ENCODE measurements around the gene NRXN3.

NRXN3 gene

DNA sequence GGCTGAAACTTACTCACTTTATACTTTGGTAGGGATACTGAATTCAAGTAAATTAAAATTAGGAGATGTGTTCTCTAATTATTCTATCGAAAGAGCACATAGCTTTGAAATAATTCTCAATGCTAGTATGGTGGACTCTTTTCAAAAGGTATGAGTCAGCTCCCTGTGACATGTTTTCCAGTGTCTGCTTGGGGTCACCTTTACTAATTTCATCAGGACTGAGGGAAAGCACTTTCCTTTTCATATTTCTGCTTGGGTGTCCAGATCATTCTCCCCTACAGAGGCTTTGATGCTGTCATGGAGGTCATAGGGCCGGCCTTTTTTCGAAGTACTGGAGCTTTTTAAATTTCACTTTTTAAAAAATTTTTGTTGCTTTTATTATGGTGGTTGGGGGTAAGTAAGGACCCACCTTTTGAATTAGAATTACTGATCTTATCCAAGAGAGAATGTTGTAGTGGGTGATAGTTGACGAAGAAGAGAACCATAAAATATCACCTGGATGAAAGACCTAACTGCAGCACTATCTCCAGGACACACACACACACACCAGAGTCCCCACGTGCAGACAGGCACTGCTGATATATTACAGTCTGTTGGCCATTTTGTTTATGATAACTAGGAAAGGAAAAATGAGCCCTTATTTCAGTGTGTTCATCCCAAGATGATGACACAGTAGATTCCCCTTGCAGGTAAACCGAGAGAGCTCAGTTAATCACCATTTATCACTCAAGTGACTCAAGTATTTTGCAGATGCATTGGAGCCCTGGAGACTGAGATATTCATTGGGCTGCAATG is 1482.5 kb downstream of the NRXN3 start:
- Histone ChIP-seq H3K36me3 (replicated peaks) (no peaks in the 10 kb centered on the region), H3K4me1 (no peaks in the 10 kb centered on the region), H3K4me3 (no peak overlapping the region), H3K9me3 (no peaks in the 10 kb centered on the region), H3K27me3 (ENCODE audit: low read depth) (no peaks in the 10 kb centered on the region)
- DNase-seq (ENCODE audit: low spot score in 2 of 2): no peak
- in situ Hi-C loops (cut with MboI; ENCODE audit: low sequenced_read_pairs): no loop called here

DNA sequence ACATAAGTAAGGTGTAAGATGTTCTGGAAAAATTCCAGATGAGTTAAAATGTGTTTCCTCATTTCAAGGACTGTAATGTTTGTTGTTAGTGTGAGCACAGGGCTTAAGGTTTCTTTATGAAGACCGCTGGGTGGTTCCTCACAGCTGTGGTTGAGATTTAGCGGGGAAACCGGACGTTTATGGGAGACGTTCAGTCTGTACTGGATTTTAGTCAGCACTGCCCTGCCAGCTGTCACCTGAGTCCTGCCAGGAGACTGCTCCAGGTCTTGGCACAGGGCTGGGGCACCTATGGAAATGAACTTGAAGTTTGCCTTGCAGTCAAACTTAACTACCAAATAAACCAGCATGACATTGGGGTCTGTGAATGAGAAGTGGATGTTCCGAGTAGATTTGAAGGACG is 1485.9 kb downstream of the NRXN3 start:
- H3K36me3 ChIP-seq (replicated peaks): no peaks in the 10 kb centered on the region
- H3K27me3 ChIP-seq (ENCODE audit: low read depth): no peaks in the 10 kb centered on the region
- in situ Hi-C loops (cut with MboI; ENCODE audit: low sequenced_read_pairs): no loop called here
- no peaks in the 10 kb centered on the region for H3K4me1 ChIP-seq
- H3K9me3 ChIP-seq: no peaks in the 10 kb centered on the region
- no peak overlapping the region for H3K4me3 ChIP-seq
- DNase-seq (ENCODE audit: low spot score in 2 of 2): no peak

DNA sequence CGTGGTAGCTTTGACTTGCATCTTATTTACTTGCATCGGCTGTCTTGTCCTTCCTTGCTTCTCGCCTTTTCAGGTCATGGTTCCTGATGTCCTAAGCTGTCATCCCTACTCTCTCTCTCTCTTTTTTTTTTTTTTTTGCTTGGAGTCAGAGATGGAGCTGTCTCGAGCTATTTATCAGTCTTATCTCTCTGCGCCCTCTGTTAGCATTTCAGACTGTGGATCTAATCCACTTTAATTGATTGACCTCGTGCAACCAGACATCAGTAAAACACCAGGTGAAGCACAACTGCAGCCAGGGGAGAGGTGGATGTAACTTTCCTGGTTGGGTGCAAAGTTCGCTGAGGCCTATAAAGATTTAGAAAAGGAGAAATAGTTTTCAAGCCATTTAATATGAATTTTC is 1486.3 kb downstream of the NRXN3 start:
- Histone ChIP-seq H3K9me3 (no peaks in the 10 kb centered on the region), H3K36me3 (replicated peaks) (no peaks in the 10 kb centered on the region), H3K4me3 (no peak overlapping the region), H3K27me3 (ENCODE audit: low read depth) (no peaks in the 10 kb centered on the region), H3K4me1 (no peaks in the 10 kb centered on the region)
- in situ Hi-C loops (cut with MboI; ENCODE audit: low sequenced_read_pairs): no loop called here
- no peak for DNase-seq (ENCODE audit: low spot score in 2 of 2)

DNA sequence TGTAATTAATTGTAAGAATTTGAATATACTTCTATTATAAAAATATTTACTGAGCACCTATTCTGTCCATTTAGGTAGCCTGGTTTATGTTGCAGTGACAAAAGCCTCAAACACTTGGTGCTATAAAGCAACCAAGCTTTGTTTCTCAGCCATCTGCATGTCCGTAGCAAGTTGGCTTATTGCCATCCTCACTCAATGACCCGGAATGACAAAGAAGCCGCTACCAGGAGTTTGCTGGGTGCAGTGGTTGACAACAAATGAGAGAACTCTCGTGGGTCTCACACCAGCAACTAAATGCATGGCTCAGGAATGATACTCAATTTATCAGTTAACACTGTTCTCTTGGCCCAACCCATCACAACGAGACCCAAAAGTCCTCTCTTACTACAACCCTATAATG is 1488.0 kb downstream of the NRXN3 start:
- Histone ChIP-seq H3K27me3 (ENCODE audit: low read depth) (no peaks in the 10 kb centered on the region), H3K9me3 (no peaks in the 10 kb centered on the region), H3K4me1 (no peaks in the 10 kb centered on the region), H3K36me3 (replicated peaks) (no peaks in the 10 kb centered on the region), H3K4me3 (no peak overlapping the region)
- no peak for DNase-seq (ENCODE audit: low spot score in 2 of 2)
- in situ Hi-C loops (cut with MboI; ENCODE audit: low sequenced_read_pairs): no loop called here

DNA sequence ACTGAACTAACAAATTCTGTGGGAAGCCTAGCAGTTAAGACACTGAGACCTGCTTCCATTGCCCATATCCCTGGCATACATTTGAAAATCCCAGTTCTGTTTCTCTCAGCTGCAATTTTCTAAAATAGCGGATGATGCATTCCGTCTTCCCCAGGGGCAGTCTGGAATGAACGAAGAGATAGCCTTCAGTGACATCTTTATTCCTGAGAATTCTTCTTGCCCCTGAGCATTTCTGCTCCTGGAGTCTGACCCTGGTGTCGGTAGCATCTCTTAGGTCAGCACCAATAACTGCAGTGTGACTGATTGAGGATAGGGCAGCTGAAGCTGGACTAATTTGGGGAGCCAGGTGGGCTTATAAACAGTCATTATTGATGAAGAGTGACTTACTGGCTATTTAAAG is 1488.6 kb downstream of the NRXN3 start:
- no peak for DNase-seq (ENCODE audit: low spot score in 2 of 2)
- Histone ChIP-seq H3K27me3 (ENCODE audit: low read depth) (no peaks in the 10 kb centered on the region), H3K36me3 (replicated peaks) (no peaks in the 10 kb centered on the region), H3K4me1 (no peaks in the 10 kb centered on the region), H3K9me3 (no peaks in the 10 kb centered on the region), H3K4me3 (no peak overlapping the region)
- in situ Hi-C loops (cut with MboI; ENCODE audit: low sequenced_read_pairs): no loop called here

DNA sequence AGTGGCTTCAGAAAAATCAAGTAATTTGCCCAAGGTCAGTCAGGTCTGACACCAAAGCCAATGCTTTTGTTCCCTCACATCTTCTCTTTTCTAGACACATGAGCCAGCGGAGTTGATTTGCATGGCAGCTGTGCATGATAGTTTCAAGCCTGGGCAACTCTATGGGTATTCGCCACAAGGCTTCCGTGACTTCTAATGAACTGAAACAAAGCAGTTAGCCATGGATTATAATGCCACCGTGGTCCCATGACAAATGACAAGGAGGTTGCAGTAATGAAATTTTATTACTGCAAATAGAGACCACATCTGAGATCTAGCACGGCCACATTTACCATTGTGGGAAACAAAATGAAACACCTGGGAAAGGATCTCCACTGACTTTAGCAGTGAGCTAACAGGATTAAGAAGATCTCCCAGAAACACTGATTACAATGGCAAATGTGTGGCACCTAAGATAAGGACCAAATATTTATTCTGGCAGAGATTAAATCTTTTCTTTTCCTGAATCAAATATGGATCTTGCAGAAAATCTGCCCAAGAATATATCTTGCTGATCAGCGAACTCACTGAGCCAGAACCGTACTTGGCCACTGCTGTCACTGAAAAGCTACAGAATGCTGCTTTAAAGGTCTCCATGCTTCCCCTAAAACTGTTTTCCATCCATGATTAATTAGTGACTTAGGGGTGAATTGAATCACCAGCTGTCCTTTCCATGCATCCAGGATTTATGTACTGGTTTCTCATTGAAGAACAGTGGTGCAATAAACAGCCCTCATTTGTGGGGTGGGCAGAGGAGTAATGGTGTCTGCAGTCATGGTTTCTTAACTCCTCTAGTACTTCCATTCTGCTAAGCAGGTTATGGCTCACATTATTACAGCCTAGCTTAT is 1490.1 kb downstream of the NRXN3 start:
- DNase-seq (ENCODE audit: low spot score in 2 of 2): no peak
- Histone ChIP-seq H3K9me3 (no peaks in the 10 kb centered on the region), H3K27me3 (ENCODE audit: low read depth) (no peaks in the 10 kb centered on the region), H3K4me3 (no peak overlapping the region), H3K36me3 (replicated peaks) (no peaks in the 10 kb centered on the region), H3K4me1 (no peaks in the 10 kb centered on the region)
- in situ Hi-C loops (cut with MboI; ENCODE audit: low sequenced_read_pairs): no loop called here

DNA sequence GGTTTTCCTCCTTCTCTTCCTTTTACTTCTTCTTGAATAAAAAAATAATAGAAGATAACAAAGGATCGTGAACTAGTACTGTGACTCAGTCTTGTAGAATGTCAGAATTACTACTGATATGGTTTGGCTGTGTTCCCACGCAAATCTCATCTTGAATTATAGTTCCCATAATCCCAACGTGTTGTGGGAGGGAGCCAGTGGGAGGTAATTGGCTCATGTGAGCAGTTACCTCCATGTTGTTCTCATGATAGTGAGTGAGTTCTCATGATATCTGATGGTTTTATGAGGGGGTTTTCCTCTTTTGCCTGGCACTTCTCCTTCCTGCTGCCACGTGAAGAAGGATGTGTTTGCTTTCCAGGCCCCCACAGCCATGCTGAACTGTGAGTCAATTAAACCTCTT is 1491.6 kb downstream of the NRXN3 start:
- DNase-seq (ENCODE audit: low spot score in 2 of 2): no peak
- Histone ChIP-seq H3K36me3 (replicated peaks) (no peaks in the 10 kb centered on the region), H3K27me3 (ENCODE audit: low read depth) (no peaks in the 10 kb centered on the region), H3K9me3 (no peaks in the 10 kb centered on the region), H3K4me1 (no peaks in the 10 kb centered on the region), H3K4me3 (no peak overlapping the region)
- in situ Hi-C loops (cut with MboI; ENCODE audit: low sequenced_read_pairs): no loop called here

DNA sequence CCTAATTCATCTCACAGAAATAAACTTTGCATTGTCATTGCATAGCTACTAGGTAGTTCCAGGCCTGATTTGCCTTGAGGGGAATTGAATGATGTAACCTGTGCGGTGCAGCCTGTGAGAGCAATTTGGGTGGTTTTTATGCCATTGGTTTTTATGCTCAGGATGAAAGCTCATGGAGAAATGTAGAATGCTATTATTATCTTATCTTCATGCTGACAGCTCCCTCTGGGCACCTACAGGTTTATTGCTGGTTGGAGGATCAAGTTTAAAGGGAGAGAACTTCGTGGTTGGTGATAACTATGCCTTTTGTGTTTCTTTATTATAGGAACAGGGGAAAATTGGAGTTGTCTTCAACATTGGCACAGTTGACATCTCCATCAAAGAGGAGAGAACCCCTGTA is 1493.3 kb downstream of the NRXN3 start:
- no peaks in the 10 kb centered on the region for H3K36me3 ChIP-seq (replicated peaks)
- no peaks in the 10 kb centered on the region for H3K9me3 ChIP-seq
- no peaks in the 10 kb centered on the region for H3K27me3 ChIP-seq (ENCODE audit: low read depth)
- in situ Hi-C loops (cut with MboI; ENCODE audit: low sequenced_read_pairs): no loop called here
- H3K4me1 ChIP-seq: no peaks in the 10 kb centered on the region
- no peak overlapping the region for H3K4me3 ChIP-seq
- no peak for DNase-seq (ENCODE audit: low spot score in 2 of 2)

DNA sequence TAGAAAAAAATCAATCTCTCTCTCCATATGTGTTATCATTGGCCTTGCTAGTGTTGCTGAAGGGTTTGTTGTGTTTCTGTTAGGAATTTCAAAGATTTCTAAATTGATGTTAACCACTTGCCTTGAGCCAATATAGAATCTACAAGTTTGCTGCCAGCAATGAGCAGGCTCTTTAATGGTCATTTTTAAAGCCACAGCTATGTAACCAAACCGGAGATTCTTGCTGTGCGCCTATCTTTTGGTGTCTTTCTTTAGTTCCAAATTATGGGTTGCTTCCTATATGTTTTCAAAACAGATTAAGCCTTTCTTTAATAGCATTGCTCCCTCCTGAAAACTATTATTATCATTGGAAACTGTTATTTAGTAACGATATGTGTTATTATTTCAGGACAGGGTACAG is 1495.4 kb downstream of the NRXN3 start:
- Histone ChIP-seq H3K36me3 (replicated peaks) (no peaks in the 10 kb centered on the region), H3K4me3 (no peak overlapping the region), H3K4me1 (no peaks in the 10 kb centered on the region), H3K9me3 (no peaks in the 10 kb centered on the region), H3K27me3 (ENCODE audit: low read depth) (no peaks in the 10 kb centered on the region)
- in situ Hi-C loops (cut with MboI; ENCODE audit: low sequenced_read_pairs): no loop called here
- DNase-seq (ENCODE audit: low spot score in 2 of 2): no peak

DNA sequence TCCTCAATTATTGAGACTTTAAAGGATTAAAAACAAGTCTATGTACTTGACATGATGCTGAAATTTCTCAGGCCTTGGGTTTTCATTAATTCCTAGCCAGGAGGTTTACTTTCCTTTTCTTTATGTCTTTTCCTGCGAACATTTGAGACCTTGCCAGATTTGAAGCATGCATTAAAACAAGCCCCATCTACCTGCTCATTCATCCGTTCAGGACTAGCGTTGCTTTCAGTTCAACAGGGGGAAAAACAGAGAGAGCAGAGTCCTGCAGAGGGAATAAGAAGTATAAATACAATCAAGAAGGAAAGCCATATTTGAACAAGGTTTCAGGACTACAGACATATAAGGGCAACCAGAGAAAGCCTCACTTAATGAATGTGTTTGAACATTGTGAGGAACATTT is 1498.8 kb downstream of the NRXN3 start:
- DNase-seq (ENCODE audit: low spot score in 2 of 2): no peak
- no peaks in the 10 kb centered on the region for H3K4me1 ChIP-seq
- no peaks in the 10 kb centered on the region for H3K36me3 ChIP-seq (replicated peaks)
- no peaks in the 10 kb centered on the region for H3K27me3 ChIP-seq (ENCODE audit: low read depth)
- no peaks in the 10 kb centered on the region for H3K9me3 ChIP-seq
- H3K4me3 ChIP-seq: no peak overlapping the region
- in situ Hi-C loops (cut with MboI; ENCODE audit: low sequenced_read_pairs): no loop called here

DNA sequence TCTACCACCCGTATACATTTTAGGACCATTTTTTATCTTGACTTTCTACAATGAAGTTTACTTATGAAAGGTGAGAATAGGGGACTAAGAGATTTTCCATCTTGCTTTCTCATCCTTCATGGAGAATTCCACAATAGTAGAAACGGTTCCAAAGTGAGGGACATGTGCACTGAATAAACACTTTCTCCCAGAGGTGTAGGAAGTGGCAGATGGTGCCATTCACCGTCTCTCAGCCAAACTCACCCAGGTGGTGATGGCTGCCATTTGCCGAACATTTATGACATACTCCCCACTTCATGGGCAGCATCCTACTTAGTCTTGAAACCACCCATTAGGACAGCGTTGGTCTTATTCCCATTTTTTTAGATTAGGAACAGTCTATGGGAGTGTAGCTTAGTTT is 1500.6 kb downstream of the NRXN3 start:
- in situ Hi-C loops (cut with MboI; ENCODE audit: low sequenced_read_pairs): no loop called here
- Histone ChIP-seq H3K4me3 (no peak overlapping the region), H3K9me3 (no peaks in the 10 kb centered on the region), H3K27me3 (ENCODE audit: low read depth) (no peaks in the 10 kb centered on the region), H3K36me3 (replicated peaks) (no peaks in the 10 kb centered on the region), H3K4me1 (no peaks in the 10 kb centered on the region)
- no peak for DNase-seq (ENCODE audit: low spot score in 2 of 2)

DNA sequence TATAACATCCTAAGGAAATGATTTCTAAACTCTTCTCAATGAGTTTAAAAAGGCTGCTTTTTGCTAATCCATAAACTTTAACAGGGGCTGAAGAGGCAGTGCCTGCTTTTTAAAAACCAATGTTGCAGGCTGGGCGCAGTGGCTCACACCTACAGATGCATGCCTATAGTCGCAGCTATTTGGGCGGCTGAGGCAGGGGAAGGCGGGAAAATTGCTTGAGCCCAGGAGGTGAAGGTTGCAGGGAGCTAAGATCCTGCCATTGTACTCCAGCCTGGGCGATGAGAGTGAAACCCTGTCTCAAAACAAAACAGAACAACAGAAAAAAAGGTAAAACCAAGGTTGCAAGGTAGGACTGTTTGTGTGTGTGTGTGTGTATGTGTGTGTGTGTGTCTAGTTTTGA is 1509.9 kb downstream of the NRXN3 start:
- in situ Hi-C loops (cut with MboI; ENCODE audit: low sequenced_read_pairs): no loop called here
- H3K27me3 ChIP-seq (ENCODE audit: low read depth): no peaks in the 10 kb centered on the region
- DNase-seq (ENCODE audit: low spot score in 2 of 2): no peak
- no peak overlapping the region for H3K4me3 ChIP-seq
- no peaks in the 10 kb centered on the region for H3K36me3 ChIP-seq (replicated peaks)
- no peaks in the 10 kb centered on the region for H3K4me1 ChIP-seq
- H3K9me3 ChIP-seq: no peaks in the 10 kb centered on the region

DNA sequence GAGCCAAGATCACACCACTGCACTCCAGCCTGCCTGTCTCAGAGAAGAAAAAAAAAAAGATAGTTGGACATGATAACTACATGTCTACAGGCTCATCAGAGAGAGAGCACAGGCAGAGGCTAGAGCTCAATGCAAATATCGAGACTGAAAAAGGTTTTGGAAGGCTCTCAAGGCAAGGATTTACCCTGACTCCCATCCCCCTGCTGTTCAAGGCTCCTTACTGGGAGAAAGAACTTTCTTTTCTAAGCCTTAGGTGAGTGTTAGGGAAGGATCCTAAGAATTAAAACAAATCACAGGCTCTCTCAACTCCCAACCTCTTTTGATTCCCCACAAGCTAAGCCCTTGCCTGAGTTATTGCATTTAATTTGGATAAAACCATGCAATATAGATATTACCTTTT is 1516.0 kb downstream of the NRXN3 start:
- in situ Hi-C loops (cut with MboI; ENCODE audit: low sequenced_read_pairs): no loop called here
- Histone ChIP-seq H3K9me3 (no peaks in the 10 kb centered on the region), H3K4me3 (no peak overlapping the region), H3K36me3 (replicated peaks) (no peaks in the 10 kb centered on the region), H3K4me1 (no peaks in the 10 kb centered on the region), H3K27me3 (ENCODE audit: low read depth) (no peaks in the 10 kb centered on the region)
- DNase-seq (ENCODE audit: low spot score in 2 of 2): no peak

DNA sequence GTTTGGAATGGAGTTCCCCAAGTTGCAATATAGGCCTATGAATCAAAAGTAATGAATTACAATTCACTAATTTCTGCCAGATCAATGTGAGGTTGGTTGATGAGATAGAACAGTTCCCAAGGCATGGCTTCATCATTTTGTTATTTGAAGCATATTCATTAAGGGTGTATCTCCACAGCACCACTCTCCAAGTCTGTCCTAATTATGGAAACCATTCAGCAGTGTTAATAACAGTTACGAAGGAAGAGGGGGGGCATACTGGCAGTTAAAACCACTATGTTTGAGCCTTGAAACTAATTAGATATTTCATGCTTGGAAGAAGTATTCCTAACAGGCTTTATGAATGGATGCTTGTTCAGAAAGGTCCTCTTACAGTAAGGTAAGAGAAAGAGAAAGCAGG is 1520.8 kb downstream of the NRXN3 start:
- H3K27me3 ChIP-seq (ENCODE audit: low read depth): no peaks in the 10 kb centered on the region
- H3K36me3 ChIP-seq (replicated peaks): no peaks in the 10 kb centered on the region
- DNase-seq (ENCODE audit: low spot score in 2 of 2): no peak
- in situ Hi-C loops (cut with MboI; ENCODE audit: low sequenced_read_pairs): no loop called here
- no peaks in the 10 kb centered on the region for H3K9me3 ChIP-seq
- no peak overlapping the region for H3K4me3 ChIP-seq
- H3K4me1 ChIP-seq: no peaks in the 10 kb centered on the region
